ENCODE data around the gene UBAC1. TPM values are rescaled to one million over a fixed set of nuclear protein-coding genes. Genes with fewer than 3 reads are reported as not detected.

UBAC1 gene
- total and polyA plus RNA-seq, 9 of the 15 experiments (the other 6 are each of a cell fraction or from before 2014, with no cell fraction given), result 94.0 to 399 (median 228) TPM

DNA sequence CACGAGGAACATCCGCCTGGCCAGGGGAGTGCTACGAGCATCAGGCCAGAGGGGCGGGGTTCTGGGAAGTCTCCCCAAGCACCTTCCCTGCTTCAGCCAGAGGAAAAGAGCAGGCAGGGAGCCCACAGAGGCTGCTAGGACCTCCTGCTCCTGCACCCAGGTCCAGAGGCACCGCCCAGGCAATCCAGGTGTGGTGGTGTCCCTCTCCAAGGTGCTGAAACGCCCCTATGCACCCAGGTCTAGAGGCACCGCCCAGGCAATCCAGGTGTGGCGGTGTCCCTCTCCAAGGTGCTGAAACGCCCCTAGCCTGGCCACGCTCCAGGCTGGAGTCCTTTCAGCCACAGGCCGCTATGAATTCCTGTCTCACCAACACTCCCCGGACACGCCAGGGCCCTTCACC lies 10.7 kb upstream of the UBAC1 start (continued):
- TF ChIP-seq, protein P1, sequence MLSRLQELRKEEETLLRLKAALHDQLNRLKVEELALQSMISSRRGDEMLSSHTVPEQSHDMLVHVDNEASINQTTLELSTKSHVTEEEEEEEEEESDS (CRISPR knock-in tag; IDR thresholded peaks at IDR 0.05), result no peak
- TF ChIP-seq KDM2B (CRISPR knock-in tag; IDR thresholded peaks at IDR 0.05), result no peak
- TF ChIP-seq, protein P2, sequence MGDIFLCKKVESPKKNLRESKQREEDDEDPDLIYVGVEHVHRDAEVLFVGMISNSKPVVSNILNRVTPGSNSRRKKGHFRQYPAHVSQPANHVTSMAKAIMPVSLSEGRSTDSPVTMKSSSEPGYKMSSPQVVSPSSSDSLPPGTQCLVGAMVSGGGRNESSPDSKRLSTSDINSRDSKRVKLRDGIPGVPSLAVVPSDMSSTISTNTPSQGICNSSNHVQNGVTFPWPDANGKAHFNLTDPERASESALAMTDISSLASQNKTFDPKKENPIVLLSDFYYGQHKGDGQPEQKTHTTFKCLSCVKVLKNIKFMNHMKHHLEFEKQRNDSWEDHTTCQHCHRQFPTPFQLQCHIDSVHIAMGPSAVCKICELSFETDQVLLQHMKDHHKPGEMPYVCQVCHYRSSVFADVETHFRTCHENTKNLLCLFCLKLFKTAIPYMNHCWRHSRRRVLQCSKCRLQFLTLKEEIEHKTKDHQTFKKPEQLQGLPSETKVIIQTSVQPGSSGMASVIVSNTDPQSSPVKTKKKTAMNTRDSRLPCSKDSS (IDR thresholded peaks at IDR 0.05; ENCODE audit: low read depth, partially characterized antibody), result no peak
- TF ChIP-seq, protein P3, sequence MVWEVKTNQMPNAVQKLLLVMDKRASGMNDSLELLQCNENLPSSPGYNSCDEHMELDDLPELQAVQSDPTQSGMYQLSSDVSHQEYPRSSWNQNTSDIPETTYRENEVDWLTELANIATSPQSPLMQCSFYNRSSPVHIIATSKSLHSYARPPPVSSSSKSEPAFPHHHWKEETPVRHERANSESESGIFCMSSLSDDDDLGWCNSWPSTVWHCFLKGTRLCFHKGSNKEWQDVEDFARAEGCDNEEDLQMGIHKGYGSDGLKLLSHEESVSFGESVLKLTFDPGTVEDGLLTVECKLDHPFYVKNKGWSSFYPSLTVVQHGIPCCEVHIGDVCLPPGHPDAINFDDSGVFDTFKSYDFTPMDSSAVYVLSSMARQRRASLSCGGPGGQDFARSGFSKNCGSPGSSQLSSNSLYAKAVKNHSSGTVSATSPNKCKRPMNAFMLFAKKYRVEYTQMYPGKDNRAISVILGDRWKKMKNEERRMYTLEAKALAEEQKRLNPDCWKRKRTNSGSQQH (CRISPR knock-in tag; IDR thresholded peaks at IDR 0.05), result no peak
- TF ChIP-seq MYC (IDR thresholded peaks at IDR 0.05; ENCODE audit: low read depth, low read length), result no peak
- TF ChIP-seq MYC (CRISPR knock-in tag; IDR thresholded peaks at IDR 0.05; ENCODE audit: borderline replicate concordance, low read depth), result no peak
- no peak for TF ChIP-seq ZNF140 (CRISPR knock-in tag; IDR thresholded peaks at IDR 0.05)
- TF ChIP-seq NONO (IDR thresholded peaks at IDR 0.05; ENCODE audit: low read depth in 2 of 2, low read length in 1 of 2), result no peak
- TF ChIP-seq, protein P4, sequence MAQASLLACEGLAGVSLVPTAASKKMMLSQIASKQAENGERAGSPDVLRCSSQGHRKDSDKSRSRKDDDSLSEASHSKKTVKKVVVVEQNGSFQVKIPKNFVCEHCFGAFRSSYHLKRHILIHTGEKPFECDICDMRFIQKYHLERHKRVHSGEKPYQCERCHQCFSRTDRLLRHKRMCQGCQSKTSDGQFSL (CRISPR knock-in tag; IDR thresholded peaks at IDR 0.05), result no peak
- TF ChIP-seq, protein P4 (tag; IDR thresholded peaks at IDR 0.05), result no peak
- TF ChIP-seq POLR2AphosphoS2 (IDR thresholded peaks at IDR 0.05; ENCODE audit: low read length), result no peak
- TF ChIP-seq POLR2A (conservative IDR thresholded peaks at IDR 0.05), result no peak
- TF ChIP-seq ZNF124 (CRISPR knock-in tag; IDR thresholded peaks at IDR 0.05), result peak; percentile 77; the same call in 1 of the 2 replicates
- no peak for TF ChIP-seq HEY1 (CRISPR knock-in tag; IDR thresholded peaks at IDR 0.05; ENCODE audit: borderline replicate concordance)
- no peak for TF ChIP-seq ZNF707 (CRISPR knock-in tag; conservative IDR thresholded peaks at IDR 0.05)
- TF ChIP-seq ZKSCAN8 (CRISPR knock-in tag; IDR thresholded peaks at IDR 0.05), result no peak
- no peak for TF ChIP-seq EZH2 (IDR thresholded peaks at IDR 0.05; ENCODE audit: borderline replicate concordance, low read depth, low read length)
- TF ChIP-seq ZNF165 (CRISPR knock-in tag; IDR thresholded peaks at IDR 0.05; ENCODE audit: borderline replicate concordance), result no peak
- TF ChIP-seq, protein P5, sequence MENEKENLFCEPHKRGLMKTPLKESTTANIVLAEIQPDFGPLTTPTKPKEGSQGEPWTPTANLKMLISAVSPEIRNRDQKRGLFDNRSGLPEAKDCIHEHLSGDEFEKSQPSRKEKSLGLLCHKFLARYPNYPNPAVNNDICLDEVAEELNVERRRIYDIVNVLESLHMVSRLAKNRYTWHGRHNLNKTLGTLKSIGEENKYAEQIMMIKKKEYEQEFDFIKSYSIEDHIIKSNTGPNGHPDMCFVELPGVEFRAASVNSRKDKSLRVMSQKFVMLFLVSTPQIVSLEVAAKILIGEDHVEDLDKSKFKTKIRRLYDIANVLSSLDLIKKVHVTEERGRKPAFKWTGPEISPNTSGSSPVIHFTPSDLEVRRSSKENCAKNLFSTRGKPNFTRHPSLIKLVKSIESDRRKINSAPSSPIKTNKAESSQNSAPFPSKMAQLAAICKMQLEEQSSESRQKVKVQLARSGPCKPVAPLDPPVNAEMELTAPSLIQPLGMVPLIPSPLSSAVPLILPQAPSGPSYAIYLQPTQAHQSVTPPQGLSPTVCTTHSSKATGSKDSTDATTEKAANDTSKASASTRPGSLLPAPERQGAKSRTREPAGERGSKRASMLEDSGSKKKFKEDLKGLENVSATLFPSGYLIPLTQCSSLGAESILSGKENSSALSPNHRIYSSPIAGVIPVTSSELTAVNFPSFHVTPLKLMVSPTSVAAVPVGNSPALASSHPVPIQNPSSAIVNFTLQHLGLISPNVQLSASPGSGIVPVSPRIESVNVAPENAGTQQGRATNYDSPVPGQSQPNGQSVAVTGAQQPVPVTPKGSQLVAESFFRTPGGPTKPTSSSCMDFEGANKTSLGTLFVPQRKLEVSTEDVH (IDR thresholded peaks at IDR 0.05; ENCODE audit: low read depth, partially characterized antibody), result no peak
- TF ChIP-seq SUPT5H (IDR thresholded peaks at IDR 0.05), result no peak
